Endometrial microvascular endothelial cells (primary cell): ENCODE data around the gene POU3F2. TPM values are rescaled to one million over a fixed set of nuclear protein-coding genes. Genes with fewer than 3 reads are reported as not detected.

Experiments
- in situ Hi-C: cut with HindIII; loops from 2 replicates; pipeline ENCODE4 v1.10.0; 2017; ENCODE audit warnings: low sequenced_read_pairs, low pct_unique_long_range_greater_than_20kb; ENCODE audit errors: inconsistent ontology term
- total RNA-seq: library from RNA; depleted of rRNA; stranded (reverse); fragments of >200 nt; gene quantifications from one replicate; pipeline ENCODE4 v1.2.3, GENCODE V29; 2015; ENCODE audit errors: inconsistent ontology term

POU3F2 gene
- not detected for total RNA-seq

DNA sequence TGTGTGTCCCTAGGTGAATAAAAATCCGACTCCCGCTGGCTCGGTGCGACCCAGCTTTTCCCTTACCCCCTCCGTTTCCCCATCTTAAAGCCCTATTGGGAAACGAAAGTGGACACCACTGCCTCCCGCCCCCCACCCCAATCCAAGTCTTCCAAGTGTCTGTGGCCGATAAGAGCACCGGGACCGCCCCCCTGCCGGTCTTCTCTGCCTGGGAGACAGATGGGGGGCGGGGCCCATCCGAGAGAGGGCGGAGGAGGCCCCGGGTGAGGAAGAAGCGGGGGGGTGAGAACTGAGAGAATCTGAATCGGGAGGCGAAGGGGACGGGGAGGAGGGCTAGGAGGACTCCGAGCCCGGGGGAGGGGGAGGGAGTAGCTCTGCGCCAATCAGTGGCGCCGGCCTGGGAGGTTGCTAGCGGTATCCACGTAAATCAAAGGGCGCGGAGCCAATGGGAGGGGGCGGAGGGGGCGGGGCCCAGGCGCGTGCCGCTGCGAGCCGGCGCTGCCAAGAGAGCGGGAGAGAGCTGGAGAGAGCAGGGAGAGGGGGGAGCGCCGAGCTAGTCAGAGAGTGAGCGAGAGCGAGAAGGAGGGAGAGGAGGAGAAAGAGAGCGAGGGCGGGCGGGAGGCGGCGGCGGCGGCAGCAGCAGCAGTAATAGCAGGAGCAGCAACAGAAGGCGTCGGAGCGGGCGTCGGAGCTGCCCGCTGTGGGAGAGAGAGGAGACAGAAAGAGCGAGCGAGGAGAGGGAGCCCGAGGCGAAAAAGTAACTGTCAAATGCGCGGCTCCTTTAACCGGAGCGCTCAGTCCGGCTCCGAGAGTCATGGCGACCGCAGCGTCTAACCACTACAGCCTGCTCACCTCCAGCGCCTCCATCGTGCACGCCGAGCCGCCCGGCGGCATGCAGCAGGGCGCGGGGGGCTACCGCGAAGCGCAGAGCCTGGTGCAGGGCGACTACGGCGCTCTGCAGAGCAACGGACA lies at the start of gene POU3F2:
POU3F2 (plus strand) TSS at position 515 of the 972 bp plus-strand sequence; CDS start at position 815, 300 bp downstream.
- in situ Hi-C loops: no loop called here

DNA sequence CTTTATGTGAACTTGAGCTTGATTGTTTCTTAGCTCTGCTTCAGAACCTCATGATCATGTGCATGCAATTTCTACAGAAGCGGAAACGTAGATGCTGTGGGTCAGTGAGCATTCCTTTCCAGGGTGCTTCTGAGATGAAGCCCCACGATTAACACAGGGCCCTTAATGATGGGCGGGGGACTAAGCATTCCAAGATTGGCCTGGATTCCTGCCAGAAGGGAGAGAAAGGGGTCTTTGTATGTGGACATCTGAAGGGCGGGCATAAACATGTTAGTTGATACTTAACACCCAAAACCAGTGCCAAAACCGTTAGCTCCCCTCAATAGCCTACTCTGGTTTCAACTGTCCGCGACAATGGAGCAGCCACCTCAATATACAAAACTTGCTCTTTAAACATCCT lies 46.9 kb upstream of the POU3F2 start:
- in situ Hi-C loops: no loop called here

DNA sequence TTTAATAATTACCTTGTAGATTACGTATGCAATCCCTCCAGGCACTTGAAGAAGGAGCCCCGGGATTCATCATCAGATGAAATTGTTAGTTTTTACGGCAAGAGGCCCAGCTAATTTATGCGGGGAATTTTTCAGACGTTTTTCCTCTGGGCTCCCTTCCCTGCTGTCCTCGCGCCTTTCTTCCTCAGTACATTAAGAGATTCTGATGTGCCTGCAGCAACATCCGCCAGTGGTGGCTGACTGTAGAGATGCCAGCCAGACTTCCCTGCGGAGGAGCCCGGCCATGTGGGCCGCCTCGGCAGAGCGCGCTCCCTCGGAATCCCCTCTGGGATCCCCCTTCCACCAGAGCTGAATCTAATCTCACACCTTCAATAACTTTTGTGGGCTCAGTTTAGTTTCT lies 46.4 kb upstream of the POU3F2 start:
- in situ Hi-C loops: no loop called here

DNA sequence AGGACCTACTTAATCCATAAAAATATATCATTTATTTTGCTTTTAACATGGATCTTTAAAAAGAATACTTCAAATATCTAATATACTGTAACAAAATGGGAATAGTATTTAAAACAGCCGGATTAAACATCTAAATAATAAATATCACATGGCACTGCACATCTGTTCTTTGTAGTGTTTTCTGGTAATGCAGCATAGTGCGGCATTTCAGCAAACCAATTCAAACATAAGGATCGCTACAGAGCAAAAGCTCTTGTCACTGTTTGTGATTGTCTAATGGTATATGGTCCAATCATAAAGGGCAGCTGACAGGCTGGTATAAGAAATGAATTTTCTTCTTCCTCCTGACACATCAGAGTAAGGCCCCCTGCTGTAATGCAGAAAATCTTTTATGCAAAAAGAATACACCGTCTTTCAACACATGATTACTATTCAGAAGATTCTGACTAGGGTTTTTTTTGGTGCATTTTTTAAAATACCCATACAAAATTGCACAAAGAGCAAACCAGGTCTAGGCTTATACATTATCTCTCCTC lies 40.0 kb upstream of the POU3F2 start:
- in situ Hi-C loops: no loop called here

DNA sequence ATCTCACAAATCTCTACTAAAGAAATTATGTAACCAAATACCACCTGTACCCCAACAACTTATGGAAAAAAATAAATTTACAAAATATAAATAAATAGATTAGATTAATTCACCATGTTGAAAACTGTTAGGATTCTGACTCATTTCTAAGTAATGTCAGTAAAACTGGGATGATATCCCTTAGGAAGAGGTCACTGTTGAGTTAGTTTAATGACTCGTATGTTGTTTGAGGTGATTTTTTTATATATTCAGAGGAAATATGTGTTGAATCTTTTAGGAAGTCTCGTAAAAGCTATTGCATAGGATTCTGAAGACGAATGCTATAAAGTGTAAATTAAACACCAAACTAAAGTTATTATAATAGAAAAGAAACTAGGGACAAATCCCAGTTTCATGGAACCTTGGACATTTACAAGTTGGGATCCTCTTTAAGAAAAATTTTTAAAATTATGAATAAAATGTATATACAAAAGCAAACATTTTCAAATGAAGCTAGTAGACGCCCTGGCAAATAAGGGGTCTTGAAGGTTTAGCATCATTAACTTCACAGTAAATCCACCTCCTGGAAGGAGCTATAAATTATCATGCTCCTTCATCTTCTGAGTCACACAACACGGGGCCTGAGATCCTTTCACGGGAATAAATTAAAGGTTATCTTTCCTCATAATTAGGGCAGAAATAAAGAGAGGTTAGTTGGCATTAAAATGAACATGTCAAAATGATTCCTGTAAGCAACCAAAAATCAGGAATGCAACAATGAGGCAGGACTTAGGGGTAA lies 37.0 kb upstream of the POU3F2 start:
- in situ Hi-C loops: no loop called here

DNA sequence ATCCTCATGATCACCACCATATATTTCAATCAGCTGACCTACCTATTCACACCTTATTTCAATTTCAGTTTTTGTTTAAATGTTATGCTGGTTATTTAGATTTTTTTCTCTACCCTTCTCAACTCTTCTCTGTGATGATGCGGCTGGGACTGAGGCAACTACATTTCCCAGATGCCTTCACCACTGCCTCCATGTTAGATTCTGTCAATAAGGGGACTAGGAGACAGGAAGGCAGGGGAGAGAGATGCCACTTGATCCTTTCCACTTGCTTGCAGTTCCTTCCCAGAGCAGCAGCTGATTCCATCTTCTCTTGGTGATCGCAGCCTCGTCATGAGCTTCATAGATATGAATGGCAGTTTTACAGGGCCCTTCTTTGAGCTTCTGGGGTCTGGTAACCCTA lies 33.5 kb upstream of the POU3F2 start:
- in situ Hi-C loops: no loop called here

DNA sequence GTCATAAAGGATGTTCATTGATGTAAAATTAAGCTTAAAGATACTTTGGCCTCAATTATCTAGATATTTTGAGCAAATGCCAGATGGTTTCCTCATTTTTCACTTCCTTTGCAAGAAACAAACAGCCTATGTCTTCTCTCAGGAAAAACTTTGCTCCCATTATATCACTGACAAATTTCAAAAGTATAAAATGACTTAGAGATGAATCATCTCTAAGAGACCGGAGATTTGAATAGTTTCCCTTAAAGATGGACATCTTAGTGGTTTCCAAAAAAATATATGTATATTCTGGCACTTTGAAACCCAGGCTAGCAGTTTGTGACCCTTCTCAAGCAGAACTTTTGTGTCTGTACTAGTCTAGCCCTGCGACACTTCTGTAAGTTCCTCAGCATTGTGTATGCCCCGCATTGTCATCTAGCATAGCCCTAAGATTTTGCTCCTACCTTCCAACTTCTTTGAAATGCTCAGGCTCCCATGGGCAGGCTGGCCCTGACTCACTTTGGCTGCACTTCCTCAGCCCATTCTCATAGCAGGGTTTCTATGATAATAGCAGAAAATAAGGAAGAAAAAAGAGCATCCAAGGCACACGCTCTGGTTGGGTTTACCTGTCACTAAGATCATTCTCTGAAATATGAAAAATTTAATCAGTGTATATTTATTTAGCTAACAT lies 25.7 kb upstream of the POU3F2 start:
- in situ Hi-C loops: no loop called here

DNA sequence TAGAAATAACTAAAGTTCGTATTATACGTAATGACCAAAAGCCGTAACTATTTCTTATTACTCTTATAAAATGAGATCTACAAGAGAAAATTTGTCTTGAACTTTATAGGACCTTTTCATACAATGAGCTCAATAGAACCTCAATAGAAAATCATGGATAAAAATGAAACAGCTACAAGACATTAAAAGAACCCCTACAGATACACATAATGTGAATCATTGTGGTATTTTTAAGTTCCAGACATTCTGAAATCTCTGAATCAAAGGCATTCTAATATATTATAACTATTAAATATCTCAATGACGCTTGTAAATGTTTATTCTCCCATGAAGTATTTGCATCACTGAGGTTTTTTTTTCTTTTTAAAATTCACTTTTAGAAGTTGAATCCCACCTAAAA lies 22.2 kb upstream of the POU3F2 start:
- in situ Hi-C loops: no loop called here

DNA sequence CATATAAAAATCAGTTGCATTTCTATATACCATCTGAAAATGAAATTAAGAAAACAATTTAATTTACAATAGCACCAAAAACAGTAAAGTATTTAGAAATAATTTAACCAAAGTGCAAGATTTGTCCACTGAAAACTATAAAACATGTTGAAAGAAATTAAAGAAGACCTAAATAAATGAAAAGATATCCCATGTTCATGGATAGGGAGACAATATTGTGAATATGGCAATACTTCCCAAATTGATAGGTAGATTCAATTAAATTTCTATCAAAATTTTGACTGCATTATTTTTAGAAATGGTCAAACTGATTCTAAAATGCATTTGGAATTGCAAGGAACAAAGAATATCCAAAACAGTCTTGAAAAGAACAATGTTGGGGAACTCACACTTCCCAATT lies 17.6 kb upstream of the POU3F2 start:
- in situ Hi-C loops: no loop called here

DNA sequence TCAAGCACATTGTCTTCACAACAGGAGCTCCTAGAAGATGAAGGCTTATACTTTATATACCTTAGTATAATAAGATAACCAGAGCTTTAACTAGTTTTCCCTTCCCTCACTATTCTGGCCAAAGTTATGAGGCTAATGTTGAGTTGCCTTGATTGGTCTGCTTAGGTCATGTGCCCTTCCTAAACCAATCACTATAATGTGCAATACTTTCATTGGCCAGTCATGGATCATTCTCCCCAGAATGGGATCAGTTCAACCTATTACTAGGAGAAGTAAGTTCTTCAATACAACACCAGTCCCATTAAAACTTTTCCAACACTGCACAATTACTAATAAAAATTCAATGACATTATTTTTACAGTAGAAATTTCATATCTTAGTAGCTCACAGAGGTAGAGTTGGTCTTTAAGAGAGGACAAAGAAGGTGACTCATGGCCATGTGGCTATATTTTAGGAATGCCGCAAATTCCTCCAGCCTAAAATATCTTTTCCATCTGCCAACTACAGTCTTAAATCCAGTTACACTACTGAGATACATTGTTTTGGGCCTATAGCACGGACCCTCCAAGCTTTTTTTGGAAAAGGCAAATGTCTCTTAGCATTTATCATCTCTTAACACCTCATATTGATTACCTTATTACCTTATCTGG lies 12.5 kb upstream of the POU3F2 start:
- in situ Hi-C loops: no loop called here

DNA sequence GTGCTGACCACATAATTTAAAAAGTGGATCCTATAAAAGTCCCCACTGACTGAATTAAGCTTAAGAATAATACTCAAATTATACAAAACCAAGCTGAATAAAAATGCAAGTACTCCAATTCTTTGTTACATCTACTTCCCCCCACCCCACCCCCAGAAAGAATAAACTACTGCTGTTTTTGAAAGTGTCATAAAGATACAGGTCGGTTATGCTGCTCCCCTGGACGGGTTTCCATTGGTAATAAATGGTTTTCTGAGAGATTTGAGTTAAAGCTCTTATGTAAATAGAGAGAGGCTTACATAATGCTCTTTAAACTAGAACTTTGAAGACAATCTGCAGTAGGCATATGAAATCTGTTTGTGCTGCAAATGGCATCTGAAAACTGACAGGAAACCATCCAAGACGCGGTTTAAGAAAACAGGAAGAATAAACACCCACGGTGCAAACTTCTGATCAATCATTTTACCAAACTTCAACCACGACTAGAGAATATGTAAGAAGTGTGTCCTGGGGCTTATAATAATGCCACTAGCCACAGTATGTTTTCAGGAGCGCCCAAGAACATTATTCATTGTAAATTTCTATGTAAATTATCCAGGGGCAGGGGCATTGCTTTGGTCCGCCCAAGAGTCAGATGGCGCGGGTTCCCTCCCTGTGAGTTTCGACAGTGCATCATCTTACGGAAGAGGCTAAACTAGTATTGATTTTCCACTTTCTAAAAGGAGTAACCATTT lies 10.8 kb upstream of the POU3F2 start:
- in situ Hi-C loops: no loop called here

DNA sequence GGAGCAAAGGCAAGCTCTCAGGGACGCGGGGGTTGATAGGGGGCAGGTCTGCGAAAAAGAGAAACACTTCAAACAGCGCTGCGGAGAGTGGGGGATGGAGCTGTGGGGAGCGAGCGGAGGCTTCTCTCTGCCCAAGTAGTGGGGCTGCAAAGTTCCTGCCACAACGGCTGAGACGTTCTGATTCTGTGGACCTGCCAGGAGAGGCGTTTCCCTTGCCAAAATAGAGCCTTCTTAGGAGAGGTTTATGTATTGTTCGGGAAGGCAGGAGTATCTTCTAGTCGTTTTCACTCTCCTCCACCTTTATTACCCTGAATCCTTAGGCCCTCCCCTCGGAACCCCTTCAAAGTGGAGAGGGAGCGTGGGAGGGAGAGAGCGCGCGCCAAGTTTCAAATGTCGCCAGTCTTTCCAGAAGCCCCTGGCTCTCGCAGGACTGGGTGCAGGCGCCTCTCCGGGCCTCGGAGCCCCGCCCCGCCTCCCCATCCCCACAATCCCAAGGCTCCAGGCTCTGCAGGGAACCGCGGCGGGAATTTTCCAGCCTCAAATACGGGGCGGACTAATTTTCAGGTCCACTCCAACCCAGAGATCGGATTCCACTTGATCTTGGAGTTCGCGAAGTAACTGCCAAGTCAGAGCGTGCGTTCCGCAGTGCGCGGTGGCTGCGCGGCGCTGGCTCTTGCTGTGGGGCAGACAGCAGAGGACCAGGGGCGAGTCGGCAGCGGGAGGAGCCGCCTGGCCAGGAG lies 10.0 kb upstream of the POU3F2 start:
- in situ Hi-C loops: no loop called here

DNA sequence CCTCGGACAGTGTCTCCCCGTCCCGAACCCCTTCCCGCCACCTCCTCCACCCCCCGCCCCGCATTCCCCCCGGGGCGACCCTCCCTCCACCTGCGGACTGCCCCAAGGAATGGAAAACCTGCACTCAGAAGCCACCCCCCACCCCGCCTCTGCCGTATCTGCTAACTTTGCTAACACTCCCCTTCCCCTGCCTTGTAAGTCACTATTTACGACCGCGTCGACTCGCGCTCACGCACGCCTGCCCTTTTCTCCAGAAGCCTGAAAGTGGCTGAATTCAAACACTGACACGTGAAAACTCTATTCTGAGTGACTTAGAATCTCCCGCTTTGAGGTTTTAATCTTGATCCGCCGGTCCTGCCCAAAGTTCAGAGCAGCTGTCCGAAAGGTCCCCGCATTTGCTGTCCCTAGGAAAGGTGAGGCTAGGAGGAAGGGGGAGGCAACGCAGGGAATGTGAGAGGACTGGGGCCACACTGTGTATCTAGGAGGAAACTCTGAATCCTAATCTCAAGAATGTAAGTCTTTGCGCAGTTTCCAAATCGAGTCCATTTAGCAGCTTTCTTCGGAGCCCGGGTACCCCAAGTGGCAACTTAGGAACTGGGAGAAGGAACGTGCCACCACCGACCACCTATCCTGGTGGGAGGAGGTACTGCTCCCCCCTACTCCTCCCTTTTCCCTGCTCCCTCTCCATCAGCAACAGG lies 9.3 kb upstream of the POU3F2 start:
- in situ Hi-C loops: no loop called here

DNA sequence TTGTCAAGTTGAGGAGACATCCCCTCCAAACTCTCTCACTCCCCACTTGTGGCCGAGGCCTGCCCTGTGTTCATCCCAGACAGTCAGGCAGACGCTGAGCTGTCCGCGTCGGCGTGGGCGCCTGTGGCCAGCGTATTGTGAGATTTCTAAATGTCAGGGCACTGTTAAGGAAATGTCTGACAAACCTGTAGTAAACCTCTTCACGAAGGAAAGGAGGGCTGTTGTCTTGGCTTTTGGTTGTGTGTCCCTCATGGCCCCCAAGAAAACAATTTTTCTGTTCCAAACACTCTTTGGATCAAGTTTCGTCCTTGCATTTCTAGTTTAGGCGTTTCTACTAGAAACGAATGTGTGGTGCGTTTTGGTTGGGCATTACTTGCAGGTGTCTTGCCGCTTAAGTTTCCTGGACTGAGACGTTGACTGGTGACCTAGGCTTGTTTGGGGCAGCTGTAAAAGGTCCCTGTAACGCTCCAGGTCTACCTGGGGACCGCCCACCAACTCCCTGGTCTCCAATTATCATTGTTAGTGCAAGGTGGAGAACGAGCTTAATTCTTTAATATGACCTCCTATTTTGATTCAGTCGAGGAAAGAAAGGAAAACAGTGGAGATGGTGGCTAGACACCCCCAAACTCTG lies 8.7 kb upstream of the POU3F2 start:
- in situ Hi-C loops: no loop called here

DNA sequence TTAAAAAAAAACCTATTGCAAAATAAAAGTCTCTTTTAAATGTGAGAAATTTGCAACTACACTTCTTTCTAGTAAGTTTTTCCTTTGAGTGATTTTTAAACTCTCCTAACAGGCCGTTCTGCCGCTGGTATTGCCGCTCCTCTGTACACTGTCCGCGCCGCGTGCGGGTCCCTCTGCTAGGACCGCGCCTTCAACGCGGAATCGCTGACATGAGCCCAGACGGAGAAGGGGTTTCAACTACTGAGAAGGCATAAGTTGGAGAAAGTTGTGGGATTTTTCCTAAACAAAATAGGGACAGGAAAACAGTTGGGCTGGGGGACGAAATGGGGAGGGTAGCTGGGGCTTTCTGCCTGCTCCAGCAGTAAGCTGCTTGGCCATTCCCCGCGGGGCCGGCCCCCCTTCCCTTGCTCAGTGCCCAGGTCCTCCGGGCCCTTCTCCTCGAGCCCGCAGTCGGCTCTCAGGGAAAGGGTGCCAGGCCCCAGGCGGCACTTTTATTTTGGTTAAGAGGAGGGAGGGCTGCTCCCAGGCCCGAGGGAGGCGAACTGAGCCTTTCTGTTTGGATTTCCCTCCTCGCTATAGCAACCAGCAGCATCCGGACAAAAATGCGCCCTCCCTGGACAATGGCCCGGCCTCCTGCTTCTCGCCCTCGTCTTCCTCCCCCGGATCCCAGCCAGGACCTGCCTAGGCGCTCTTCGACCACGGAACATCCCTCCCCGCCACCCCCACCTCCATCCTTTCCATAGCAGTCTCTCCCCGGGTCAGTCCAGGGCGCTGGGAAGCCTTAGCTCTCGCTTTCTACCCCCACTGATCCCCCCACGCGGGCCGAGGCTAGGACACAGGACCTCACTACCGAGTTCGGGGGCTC lies 6.8 kb upstream of the POU3F2 start:
- in situ Hi-C loops: no loop called here
